Esophagus muscularis mucosa (tissue), 4 donors: Measurements from ENCODE around the gene MAP2K2. TPM values are rescaled to one million over a fixed set of nuclear protein-coding genes. Genes with fewer than 3 reads are reported as not detected.

ENCODE experiments used
- DNase-seq: peaks from one replicate; pipeline ENCODE4 v3.0.0-alpha.2; 2017; ENCODE audit errors: extremely low spot score
- H3K27ac ChIP-seq, 4 donors: fragments of 200-600 bp; sonication (generic); replicated peaks in 1 of 4; 1 replicate in 3 of 4; 2 replicates in 1 of 4; pipeline ENCODE4 v1.5.1; 2016 to 2019; ENCODE audit warnings: mild to moderate bottlenecking in 1 of 4
- H3K27me3 ChIP-seq, 4 donors: fragments of 200-600 bp; sonication (generic); one replicate each; pipeline versions ENCODE4 v1.5.1 to v1.6.0; 2016 to 2019
- H3K36me3 ChIP-seq, 4 donors: fragments of 200-600 bp; sonication (generic); one replicate each; pipeline ENCODE4 v1.5.1; 2016 to 2019
- H3K4me1 ChIP-seq, 4 donors: fragments of 200-600 bp; sonication (generic); one replicate each; pipeline ENCODE4 v1.5.1; 2016 to 2019
- H3K4me3 ChIP-seq, 4 donors: fragments of 200-600 bp; sonication (generic); 1 replicate in 2 of 4; 2 replicates in 2 of 4; pipeline ENCODE4 v1.5.1; 2016 to 2019; ENCODE audit warnings: mild to moderate bottlenecking in 4 of 4, moderate library complexity in 1 of 4
- H3K9me3 ChIP-seq, 4 donors: fragments of 200-600 bp; sonication (generic); 1 replicate in 3 of 4; 2 replicates in 1 of 4; pipeline ENCODE4 v1.5.1; 2016 to 2019
- EP300 ChIP-seq: sonication (generic); formaldehyde crosslinking; IDR thresholded peaks from one replicate; pipeline ENCODE4 v1.6.1; 2017; ENCODE audit warnings: antibody characterized with exemption
- POLR2A ChIP-seq: fragments of 450-650 bp; IDR thresholded peaks from one replicate; pipeline ENCODE4 v1.6.1; 2017; ENCODE audit warnings: antibody characterized with exemption, moderate library complexity, mild to moderate bottlenecking, low read depth
- POLR2AphosphoS5 ChIP-seq, 2 donors: sonication (generic); formaldehyde crosslinking; IDR thresholded peaks; one replicate each; pipeline ENCODE4 v1.6.1; 2017; ENCODE audit warnings: antibody characterized with exemption in 2 of 2
- WGBS: methylation state at CpG from one replicate; pipeline ENCODE4 v1.1.5; 2018; 5-methylcytosine and 5-hydroxymethylcytosine counted together
- intact Hi-C: fragments of 100-400 bp; cut with DNase I; formaldehyde crosslinking; loops from one replicate; pipeline ENCODE4 v1.15.1; 2023
- total RNA-seq, 4 donors: library from RNA; depleted of rRNA; stranded (reverse); fragments of >200 nt; gene quantifications; one replicate each; pipeline versions ENCODE4 v1.1.0 to v1.2.1, GENCODE V29; 2016
- TF ChIP-seq, protein P1 (sequence below), 3 experiments: fragments of 200-600 bp in 2 of 3; fragments of 450-650 bp in 1 of 3; sonication (generic) in 2 of 3; IDR thresholded peaks; one replicate each; pipeline ENCODE4 v1.5.1; 2017 to 2019; ENCODE audit warnings: antibody characterized with exemption in 3 of 3, mild to moderate bottlenecking in 2 of 3, moderate library complexity in 1 of 3

MAP2K2 gene
- total RNA-seq, 4 donors from 2014 or later = 59.0 to 145 (median 101) TPM

DNA sequence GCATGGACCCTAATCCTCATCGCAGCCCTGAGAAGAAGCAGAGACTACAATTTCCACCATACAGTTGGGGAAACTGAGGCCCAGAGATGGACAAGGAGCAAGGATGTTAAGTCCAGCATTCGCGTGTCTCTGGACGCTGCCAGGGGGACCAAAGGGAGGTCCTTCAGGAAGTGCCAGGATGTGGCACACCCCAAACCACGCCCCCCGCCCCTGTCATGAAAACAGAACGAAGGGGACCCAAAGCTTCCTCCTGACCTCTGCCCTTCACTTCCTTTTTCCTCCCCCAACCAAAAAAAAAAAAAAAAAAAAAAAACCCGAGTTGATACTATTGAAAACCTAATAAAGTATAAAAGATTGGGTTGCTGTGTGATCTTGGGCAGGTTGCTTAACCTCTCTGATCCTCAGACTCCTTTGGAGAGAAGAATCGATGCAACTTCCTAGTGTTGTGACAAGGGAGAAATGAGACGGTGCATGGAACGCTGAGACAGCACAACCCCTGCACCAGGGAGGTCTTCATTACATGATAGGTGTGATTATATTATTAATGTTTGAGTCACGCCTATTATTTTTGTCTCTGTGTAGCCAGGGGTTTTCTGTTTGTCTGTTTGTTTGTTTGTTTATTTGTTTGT is 54.5 kb downstream of the MAP2K2 start:
- peaks cover 4 to 19% (median 19%) of the 10 kb centered on the region in 4 donors for H3K4me1 ChIP-seq
- H3K27ac ChIP-seq = no peak overlapping the region
- intact Hi-C loops = loop anchor here (5.0 kb wide), 1 partner anchor 53 kb away; the partner anchor contains the start of gene MAP2K2
- no peaks in the 10 kb centered on the region for H3K9me3 ChIP-seq
- DNase-seq = no peak
- no peaks in the 10 kb centered on the region for H3K27me3 ChIP-seq
- no peaks in the 10 kb centered on the region for H3K36me3 ChIP-seq
- 72% methylated on average over 12 of the region's 12 CpGs for WGBS
- no peak overlapping the region for H3K4me3 ChIP-seq
- no peak for TF ChIP-seq POLR2AphosphoS5 (IDR thresholded peaks at IDR 0.05)
- TF ChIP-seq, protein P1, sequence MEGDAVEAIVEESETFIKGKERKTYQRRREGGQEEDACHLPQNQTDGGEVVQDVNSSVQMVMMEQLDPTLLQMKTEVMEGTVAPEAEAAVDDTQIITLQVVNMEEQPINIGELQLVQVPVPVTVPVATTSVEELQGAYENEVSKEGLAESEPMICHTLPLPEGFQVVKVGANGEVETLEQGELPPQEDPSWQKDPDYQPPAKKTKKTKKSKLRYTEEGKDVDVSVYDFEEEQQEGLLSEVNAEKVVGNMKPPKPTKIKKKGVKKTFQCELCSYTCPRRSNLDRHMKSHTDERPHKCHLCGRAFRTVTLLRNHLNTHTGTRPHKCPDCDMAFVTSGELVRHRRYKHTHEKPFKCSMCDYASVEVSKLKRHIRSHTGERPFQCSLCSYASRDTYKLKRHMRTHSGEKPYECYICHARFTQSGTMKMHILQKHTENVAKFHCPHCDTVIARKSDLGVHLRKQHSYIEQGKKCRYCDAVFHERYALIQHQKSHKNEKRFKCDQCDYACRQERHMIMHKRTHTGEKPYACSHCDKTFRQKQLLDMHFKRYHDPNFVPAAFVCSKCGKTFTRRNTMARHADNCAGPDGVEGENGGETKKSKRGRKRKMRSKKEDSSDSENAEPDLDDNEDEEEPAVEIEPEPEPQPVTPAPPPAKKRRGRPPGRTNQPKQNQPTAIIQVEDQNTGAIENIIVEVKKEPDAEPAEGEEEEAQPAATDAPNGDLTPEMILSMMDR (IDR thresholded peaks at IDR 0.05) = no peak
- TF ChIP-seq POLR2A = no peak

DNA sequence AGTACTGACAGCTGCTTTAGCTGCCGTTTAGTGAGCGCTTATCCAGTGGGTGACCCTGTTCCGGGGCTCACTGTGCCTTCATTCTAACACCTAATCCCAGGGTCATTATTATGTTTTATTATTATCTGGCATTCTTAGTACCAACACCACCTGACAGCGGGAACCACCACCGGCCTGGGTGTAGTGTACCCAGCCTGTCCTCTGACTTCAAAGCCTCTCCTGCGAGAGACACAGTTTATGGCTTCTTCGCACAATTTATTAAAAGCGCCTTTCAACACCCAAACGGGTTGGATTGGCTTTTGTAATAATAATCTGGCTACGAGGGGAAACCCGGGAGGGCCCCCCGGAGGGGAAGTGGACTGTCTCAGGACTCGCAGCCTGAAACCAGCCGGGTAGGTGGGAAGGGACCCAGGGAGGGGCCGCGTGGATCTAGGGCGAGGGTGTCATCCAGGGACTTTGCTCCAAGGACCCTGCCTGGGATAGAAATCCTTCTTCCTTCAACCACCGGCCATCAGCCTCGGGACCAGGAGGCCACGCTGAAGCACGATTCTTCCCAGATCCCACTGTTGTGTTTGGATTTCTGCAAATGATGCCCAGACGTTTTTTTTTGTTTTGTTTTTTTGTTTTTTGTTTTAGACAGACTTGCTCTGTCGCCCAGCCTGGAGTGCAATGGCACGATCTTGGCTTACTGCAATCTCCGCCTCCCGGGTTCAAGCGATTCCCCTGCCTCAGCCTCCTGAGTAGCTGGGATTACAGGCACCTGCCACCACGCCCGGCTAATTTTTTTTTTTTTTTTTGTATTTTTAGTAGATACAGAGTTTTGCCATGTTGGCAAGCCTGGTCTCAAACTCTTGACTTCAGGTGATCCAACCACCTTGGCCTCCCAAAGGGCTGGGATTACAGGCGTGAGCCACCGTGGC is 55.6 kb downstream of the MAP2K2 start:
- Histone ChIP-seq H3K36me3 (peaks cover 0 to 3% (median 1%) of the 10 kb centered on the region in 4 donors), H3K4me1 (peaks cover 7 to 30% (median 28%) of the 10 kb centered on the region in 4 donors), H3K27me3 (no peaks in the 10 kb centered on the region), H3K4me3 (peak overlapping the region; percentile 90 to 100 (median 100)), H3K9me3 (no peaks in the 10 kb centered on the region), H3K27ac (peak overlapping the region; percentile 98 to 99 (median 99))
- DNase-seq = no peak
- 42% methylated on average over 30 of the region's 31 CpGs for WGBS
- no peak for TF ChIP-seq POLR2A
- TF ChIP-seq EP300 = no peak
- no peak for TF ChIP-seq POLR2AphosphoS5 (IDR thresholded peaks at IDR 0.05)
- TF ChIP-seq, protein P1 (IDR thresholded peaks at IDR 0.05) = no peak
- intact Hi-C loops = loop anchor here (5.0 kb wide), 1 partner anchor 54 kb away; the partner anchor contains the start of gene MAP2K2

DNA sequence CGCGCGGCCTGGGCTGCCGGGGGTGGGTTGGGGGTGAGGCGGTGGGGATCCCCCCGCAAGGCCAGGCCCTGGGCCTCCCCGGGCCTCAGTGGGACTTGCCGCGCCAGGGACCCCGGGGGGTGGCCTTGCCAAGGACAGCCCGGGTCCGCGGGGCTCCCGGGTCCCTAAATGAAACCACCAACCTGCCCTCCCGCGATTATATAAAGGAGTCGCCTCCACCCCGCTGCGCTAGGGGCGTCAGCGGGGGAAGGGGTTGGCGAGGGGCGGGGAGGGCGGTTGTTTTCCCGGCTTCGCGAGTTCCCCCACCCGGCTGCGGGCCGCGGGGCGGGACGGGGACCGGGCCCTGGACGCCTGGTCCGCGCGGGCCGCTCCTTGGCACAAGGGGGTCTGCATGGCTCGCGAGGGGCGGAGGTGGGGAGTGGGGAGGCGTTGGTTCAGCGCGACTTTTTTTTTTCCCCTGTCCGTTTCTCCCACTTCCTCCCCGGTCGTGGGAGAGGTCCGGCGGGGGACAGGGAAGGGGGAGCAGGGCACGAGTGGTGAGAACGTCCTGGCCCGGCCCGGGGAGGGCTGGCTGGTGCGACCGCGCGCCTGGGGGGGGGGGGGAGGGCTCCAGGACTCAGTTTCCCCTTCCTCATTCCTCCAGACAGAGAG is 56.4 kb downstream of the MAP2K2 start:
- H3K4me1 ChIP-seq = peaks cover 15 to 38% (median 36%) of the 10 kb centered on the region in 4 donors
- TF ChIP-seq, protein P1 (IDR thresholded peaks at IDR 0.05) = peak in 1 of 3 experiments; percentile 5
- TF ChIP-seq EP300 (no peak), POLR2AphosphoS5 (IDR thresholded peaks at IDR 0.05) (peak; percentile 12 to 28)
- intact Hi-C loops = loop anchor here (5.0 kb wide), 1 partner anchor 55 kb away; the partner anchor contains the start of gene MAP2K2
- no peaks in the 10 kb centered on the region for H3K9me3 ChIP-seq
- peaks cover 0 to 9% (median 8%) of the 10 kb centered on the region in 4 donors for H3K36me3 ChIP-seq
- H3K4me3 ChIP-seq = peak overlapping the region; percentile 90 to 100 (median 100)
- peak overlapping the region; percentile 98 to 99 (median 99) for H3K27ac ChIP-seq
- 0% methylated on average over 16 of the region's 58 CpGs for WGBS
- no peaks in the 10 kb centered on the region for H3K27me3 ChIP-seq
- no peak for DNase-seq

DNA sequence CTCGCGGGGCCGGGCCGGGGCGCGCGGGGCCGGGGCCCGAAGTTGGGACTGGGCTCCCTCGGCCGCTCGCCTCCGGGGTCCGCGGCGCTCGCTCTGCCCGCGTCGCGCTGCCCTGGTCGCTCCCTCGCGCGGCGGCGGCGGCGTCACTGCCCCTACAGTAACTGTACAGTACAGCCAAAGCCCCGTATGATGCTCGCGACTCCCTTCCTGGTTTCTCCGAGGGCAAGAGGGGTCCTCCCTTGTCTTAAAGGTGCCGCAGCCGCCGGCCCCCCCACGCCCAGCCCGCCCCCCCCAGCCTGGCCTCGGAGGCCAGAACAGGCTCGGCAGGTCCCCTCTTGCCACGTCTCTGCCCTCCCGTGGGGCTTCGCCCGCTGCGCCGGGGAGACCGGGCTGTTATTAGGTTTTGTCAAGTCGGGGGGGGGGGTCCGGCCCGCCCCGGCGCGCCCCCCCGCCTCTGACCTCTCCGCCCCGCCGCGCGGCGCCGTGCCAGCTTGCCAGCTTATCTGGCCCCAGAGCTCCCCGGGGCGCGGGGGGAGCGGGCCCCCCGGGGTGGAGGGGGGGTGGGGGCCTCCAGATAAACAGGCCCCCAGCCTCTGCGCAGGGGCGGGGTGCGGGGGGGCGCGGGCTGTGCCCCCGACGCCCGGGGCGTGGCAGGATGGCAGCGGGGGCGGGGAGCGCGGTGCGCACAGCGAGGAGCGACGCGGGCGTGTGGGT is 57.1 kb downstream of the MAP2K2 start, which contains the start of gene ZBTB7A:
ZBTB7A (minus strand) TSS at position 218 of the 714 bp plus-strand sequence. CDS start 11,667 bp downstream, outside the sequence.
- DNase-seq = no peak
- intact Hi-C loops = loop anchor here (5.0 kb wide), 1 partner anchor 55 kb away; the partner anchor contains the start of gene MAP2K2

More for the DNA sequence above, 57.1 kb downstream of the MAP2K2 start, which contains the start of gene ZBTB7A:
- Histone ChIP-seq H3K9me3 (no peaks in the 10 kb centered on the region), H3K27ac (peak within 1 kb of the TSS; percentile 98 to 99 (median 99)), H3K4me3 (peak within 1 kb of the TSS; percentile 90 to 100 (median 100)), H3K4me1 (peaks cover 21 to 45% (median 43%) of the 10 kb centered on the region in 4 donors), H3K36me3 (peaks cover 0 to 9% (median 8%) of the 10 kb centered on the region in 4 donors), H3K27me3 (no peaks in the 10 kb centered on the region)
- TF ChIP-seq POLR2AphosphoS5 (IDR thresholded peaks at IDR 0.05) (peak; percentile 72 to 74), POLR2A (no peak), EP300 (no peak)
- 0% methylated on average over 4 of the region's 85 CpGs for WGBS
